MM.1S (cell line): Measurements from ENCODE around the gene SCUBE3.

Source experiments
- EZH2 ChIP-seq: fragments of 300-600 bp; sonication (generic); optimal IDR thresholded peaks from 2 replicates; pipeline ENCODE3; 2017; ENCODE audit warnings: low read depth, mild to moderate bottlenecking, antibody characterized with exemption, low read length, mixed read lengths
- EZH2phosphoT487 ChIP-seq: fragments of 300-600 bp; sonication (generic); IDR thresholded peaks from 2 replicates; pipeline ENCODE4 v1.6.1; 2018; ENCODE audit warnings: antibody characterized with exemption, low read length
- TF ChIP-seq, protein P1 (sequence below): fragments of 300-600 bp; sonication (generic); IDR thresholded peaks from 2 replicates; pipeline ENCODE4 v1.5.1; 2016; ENCODE audit warnings: antibody characterized with exemption, low read length, mixed read lengths

DNA sequence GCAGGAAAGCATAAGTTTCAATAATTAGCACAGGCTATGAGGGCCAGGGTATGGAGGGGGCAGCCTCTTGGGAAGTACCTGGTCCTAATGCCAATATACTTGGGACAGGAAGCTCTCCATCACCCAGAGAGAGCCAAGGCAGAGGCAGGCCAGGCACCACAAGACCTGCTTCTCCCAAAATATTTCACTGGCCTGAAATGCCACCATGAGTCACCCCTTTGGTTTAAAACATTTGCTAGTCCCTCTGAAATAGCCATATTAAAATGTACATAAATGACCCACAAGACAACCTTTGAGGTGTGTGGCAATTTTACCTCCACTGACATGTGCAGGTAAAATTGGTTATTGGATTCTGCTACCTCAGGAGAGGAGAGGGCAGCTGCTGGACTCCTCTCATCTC is 23.4 kb upstream of the SCUBE3 start:
- TF ChIP-seq EZH2phosphoT487 = no peak
- TF ChIP-seq, protein P1, sequence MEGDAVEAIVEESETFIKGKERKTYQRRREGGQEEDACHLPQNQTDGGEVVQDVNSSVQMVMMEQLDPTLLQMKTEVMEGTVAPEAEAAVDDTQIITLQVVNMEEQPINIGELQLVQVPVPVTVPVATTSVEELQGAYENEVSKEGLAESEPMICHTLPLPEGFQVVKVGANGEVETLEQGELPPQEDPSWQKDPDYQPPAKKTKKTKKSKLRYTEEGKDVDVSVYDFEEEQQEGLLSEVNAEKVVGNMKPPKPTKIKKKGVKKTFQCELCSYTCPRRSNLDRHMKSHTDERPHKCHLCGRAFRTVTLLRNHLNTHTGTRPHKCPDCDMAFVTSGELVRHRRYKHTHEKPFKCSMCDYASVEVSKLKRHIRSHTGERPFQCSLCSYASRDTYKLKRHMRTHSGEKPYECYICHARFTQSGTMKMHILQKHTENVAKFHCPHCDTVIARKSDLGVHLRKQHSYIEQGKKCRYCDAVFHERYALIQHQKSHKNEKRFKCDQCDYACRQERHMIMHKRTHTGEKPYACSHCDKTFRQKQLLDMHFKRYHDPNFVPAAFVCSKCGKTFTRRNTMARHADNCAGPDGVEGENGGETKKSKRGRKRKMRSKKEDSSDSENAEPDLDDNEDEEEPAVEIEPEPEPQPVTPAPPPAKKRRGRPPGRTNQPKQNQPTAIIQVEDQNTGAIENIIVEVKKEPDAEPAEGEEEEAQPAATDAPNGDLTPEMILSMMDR = no peak
- no peak for TF ChIP-seq EZH2
